NCI-H510A treated with DMSO at 0.1 percent for 48 hours (cell line): ENCODE results near the gene CLIP1.
A peak's percentile ranks its signal among the peaks of the same experiment; 100 is the strongest.

ENCODE experiments used
- DNase-seq: peaks from one replicate; lab custom pipeline; 2025; lab: John Stamatoyannopoulos, UW

CLIP1 gene

GRCh38 chr12:122356192-122356635 is 66.3 kb downstream of the CLIP1 start:
- DNase-seq: peak; percentile 74

DNA sequence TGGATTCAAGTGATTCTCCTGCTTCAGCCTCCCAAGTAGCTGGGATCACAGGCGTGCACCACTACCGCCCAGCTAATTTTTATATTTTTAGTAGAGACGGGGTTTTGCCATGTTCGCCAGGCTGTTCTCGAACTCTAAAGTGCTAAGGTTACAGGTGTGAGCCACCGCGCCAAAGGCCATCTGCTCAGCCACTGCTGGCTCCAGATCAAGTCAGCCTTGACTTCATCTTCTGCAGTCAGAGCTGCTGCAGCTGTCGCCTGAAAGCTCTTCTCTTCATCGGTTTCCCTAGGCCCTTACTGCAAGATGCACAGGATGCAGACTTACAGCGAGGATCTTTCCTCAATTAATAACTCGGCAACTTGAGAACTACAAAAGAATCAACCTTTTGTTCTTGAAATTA is 66.8 kb downstream of the CLIP1 start:
- no peak for DNase-seq

- DNase-seq: no peak
Observed at GRCh38 chr12:122354958-122355641, 67.4 kb downstream of the CLIP1 start.

DNA sequence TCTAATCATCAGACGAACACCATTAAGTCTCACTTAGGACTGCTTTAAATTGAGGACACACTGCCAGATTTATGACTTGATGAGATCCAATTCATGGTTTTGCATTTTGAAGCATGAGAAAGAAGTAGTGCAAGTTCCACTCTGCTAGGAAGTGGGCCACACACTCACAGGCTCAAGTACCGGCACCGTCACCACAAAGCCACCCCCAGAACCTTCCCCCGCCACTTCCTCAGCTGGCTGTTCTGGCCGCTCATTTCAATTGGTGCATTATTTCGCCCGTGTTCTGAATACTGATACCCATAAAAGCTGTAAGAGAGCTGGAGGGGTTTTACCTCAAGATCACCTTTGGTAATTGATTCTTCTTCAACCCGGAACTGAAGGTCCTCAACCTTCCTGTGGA is 70.1 kb downstream of the CLIP1 start:
- no peak for DNase-seq

DNA sequence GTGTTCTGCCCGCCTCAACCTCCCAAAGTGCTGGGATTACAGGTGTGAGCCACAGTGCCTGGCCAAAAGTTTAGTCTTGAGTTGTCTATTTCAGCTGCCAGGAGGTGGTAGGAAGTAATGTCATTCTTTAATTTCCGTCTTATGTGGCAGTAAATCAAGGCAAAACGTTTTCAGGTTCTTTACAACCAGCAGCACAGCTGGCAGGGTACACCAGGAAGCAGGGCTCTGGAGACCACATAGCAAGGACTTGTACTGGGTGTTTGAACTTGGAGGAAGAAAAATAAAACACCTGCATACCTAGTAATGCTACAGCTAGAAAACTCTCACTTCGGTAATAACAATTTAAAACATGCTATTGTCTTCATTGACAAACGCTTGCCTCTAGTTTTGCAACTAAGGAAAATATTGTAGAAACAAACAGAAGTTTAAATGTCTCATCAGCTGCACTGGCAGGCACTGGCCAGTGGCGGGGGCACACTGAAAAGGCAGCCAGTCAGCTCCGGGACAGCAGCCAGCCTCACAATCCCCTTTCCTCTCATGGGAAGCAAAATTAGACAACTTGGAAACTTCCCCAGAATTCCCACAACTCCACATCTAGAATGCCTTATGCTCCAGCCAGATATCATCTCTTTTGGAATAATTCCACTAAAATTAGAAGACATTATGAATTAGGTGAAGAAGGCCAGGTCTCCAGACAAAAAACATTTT is 72.2 kb downstream of the CLIP1 start:
- no peak for DNase-seq

DNA sequence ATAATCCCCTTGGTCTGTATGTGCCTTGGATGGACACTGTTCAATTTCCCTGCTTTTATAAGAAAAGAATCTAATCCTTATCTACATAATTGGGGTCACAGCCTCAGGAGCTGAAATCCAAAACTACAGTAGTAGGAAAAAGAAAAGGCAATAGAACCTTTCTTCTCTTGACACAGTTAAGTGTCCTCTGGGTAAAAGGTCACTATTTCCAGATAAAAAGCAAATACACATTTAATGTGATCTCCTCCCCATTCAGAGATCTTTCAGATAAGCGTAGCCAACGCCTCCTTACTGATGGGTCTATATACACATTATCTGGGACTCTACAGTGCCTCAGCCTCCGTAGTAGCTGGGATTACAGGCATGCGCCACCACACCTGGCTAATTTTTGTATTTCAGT is 73.4 kb downstream of the CLIP1 start:
- DNase-seq: no peak

- no peak for DNase-seq
Observed at GRCh38 chr12:122348505-122348904, 74.0 kb downstream of the CLIP1 start.

GRCh38 chr12:122346054-122346453 is 76.4 kb downstream of the CLIP1 start:
- DNase-seq: no peak

DNA sequence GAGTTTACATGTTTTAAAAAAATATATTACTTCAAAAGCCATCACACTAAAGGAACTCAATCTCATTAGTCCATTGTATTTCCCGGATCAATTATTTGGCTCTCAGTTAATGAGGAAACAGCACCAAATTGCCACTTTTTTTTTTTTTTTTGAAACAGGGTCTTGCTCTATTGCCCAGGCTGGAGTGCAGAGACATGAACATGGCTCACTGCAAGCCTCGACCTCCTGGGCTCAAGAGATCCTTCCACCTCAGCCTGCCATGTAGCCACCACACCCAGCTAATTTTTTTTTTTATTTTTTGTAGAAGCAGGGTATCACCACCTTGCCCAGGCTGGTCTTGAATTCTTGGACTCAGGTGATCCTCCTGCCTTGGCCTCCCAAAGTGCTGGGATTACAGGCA is 77.4 kb downstream of the CLIP1 start:
- DNase-seq: no peak

DNA sequence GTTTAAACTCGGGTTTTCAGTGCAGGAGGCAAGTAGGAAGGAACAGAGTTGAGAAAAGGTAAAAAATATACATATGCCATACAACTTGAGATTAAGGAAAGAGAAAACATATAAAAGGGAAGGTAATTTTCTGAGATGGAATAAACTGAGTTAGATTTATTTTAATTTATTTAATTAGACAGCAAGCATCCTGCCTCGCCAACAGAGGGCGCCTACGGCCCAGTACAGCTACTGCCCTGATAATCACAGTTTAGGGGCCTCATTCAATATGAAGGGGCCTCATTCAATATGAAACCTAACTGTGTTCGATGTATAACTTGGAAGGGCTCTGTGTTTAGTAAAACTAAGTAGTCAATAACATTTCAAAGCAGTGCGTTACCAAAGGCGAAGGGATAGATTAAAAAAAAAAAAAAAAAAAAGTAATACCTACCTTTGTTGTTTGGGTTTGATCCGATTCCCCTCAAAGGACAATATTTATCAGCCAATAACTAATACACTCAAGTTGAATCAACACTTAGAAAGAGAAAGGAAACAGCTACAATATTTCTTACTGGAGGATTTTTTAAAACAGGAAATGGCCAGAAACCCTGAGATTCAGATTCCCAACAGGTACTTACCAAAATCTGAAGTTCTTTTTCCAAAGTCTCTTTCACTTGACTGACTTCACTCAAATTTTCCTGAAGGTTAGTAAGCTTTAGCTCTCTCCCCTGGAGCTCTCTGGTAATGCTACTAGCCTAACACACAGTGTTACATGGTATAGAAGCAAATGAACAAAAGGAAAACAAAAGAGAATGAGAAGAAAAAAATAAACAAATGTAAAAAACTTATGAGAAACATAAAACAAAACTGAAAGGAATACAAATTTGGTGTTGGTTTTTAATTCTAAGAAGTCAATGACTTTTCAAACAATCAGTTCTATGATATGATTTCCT is 86.2 kb downstream of the CLIP1 start:
- DNase-seq: peak; percentile 53

GRCh38 chr12:122333142-122334087 is 89.1 kb downstream of the CLIP1 start:
- DNase-seq: no peak

DNA sequence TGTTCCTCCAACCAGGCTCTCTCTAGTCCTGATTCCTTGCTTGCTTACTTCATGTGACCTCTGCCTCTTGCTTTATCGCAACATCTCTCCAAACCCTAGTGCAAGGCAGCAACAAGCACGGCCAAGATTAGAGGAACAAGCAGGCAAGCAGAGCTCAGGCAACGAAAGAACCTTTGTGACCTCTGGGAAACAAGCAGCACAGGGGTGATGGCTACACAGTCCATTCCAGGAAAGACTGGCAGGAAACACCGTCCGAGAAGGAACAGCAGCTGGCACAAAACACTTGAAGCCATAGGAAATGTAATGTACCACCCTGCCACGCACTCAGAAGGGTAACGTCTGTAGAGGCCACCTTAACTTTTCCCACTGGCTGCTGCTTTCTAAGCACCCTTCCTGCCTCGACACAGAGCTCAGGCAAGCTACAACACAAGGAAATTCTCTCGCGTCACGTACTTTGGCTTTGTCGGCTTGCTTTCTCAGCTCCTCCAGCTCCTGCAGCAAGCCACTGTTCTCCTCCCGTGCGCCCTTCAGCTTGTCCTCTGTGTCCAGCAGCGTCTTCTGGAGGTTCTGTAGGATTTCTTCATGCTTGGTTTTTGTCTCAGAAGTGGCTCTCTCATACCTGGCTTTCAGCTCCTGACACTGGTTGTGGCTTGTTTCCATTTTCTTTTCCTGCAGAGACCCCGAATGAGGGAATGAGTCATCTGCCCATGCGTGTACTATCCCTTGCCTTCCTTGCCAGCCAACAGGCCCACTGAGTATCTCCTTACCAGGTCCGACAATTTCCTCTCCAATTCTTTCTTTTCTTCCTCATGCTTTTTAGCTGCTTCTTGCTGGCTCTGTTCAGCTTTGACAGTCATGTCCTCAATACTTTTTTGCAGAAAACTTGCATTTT is 94.7 kb downstream of the CLIP1 start:
- no peak for DNase-seq

DNA sequence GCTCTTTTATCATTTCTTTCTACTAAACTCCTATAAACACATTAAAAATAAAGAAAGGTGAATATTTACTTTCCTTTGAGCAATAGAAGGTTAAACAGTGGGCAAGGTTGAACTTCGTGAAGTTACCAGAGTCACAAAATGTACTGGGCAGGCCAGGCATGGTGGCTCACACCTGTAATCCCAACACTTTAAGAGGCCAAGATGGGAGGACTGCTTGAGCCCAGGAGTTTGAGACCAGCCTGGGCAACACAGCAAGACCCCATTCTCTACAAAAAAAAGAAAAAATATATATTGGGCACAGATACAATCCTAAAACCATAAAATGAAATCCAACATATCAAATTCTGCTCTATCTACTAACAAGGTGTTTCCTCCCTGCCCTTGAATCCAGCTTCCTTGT is 95.5 kb downstream of the CLIP1 start:
- DNase-seq: no peak

DNA sequence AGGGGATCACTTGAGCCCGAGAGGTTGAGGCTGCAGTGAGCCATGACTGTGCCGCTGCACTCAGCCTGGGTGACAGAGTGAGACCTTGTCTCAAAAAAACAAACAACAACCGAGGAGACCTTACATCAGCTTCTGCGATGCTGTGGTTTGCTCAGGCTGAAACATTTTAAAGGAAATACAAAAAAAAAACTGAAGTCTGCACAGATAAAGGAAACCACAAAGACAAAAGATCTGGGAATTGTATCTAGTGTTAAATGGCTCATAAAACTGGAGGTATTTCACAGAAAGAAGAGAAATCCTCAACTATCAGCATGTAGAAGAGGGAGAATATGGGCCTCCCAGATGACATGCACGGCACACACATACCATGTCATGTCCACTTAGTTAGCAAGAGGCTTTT is 95.9 kb downstream of the CLIP1 start:
- DNase-seq: no peak

- no peak for DNase-seq
Observed at GRCh38 chr12:122323311-122324019, 99.0 kb downstream of the CLIP1 start.

GRCh38 chr12:122322501-122322900 is 100.0 kb downstream of the CLIP1 start:
- no peak for DNase-seq

DNA sequence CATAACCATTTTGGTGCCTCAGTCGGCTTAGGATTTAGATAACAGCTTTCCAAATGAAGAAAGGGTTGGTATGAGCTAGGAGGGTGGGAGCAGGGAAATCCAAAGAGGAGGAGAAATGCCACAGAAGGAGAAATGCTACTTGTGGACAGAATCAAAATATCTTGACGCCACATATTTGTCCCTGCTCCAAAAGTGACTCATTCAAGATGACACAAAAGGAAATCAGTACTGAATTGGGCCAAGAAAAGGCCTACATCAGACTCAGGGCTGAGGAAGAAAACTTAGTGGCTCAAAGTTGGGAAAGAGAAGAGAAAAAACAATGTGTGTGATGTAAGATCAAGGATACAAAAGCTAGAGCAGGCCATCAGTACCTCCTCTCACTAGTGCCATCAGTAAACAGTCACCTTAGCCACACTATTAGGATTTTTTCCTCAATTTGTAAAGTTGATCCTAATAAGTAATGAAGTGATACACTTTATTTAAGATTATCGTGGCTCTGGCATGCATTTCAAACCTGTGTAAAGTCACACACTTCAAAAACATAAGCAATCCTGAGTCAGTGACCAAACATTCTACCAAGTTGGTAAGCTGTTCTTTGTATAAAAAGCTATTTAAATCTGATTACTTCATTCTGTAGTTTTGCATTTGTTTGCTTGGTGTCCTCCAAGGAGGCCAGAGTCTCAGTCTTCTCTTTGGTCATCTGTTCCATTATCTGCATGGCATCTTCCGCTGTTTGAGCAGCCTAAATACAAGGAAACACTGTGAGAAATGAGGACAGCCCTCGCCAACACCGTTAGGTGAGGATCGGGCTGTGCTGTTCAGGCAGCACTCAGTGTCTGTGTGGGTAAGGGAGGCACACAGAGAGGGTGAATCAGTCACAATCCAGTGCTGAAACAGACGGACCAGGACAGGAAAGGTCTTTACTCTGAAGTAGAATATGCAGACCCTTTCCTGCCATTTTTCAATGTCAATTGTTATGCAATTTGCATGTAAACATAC is 103.6 kb downstream of the CLIP1 start:
- no peak for DNase-seq

DNA sequence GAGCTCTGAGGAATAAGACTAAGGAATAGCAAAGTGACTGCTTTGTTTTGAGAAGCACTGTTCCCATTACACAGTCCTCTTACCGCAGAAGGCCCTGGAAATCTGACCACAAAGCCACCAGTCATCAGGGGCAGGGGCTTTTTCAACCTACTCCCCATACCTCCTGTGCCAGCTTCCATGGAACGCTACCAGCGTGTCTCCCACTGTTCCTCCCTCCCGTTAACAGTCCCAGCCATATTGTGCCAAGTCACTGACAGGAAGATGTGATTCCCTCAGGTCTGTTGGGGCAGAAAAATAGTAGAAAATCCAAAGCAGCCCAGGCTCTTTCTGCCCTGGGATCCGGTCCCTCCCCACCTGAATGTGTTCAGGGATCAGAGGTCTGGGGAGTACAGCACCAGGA is 109.5 kb downstream of the CLIP1 start:
- DNase-seq: no peak

DNA sequence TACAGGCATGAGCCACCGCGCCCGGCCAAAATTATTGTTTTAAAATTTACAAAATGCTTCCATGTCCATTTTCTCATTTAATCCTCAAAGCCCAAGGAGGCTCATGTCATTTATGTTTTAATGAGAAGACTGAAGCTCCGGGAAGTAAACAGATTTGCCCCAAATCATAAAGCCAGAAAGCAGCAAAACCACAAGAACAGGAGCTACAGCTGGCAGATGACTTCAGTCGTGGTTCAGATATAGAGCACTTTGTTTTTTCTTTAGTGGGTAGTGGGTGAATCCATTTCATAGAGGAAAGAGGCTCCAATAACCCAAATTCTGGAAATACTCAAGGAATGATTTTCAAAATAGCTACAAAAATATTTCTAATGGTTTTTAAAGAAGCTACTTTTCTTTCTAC is 110.8 kb downstream of the CLIP1 start:
- no peak for DNase-seq
